HEK293 (cell line): ENCODE measurements around the gene THAP3.
A peak's percentile ranks its signal among the peaks of the same experiment; 100 is the strongest.

Experiments used
- CTCF ChIA-PET: fragments of 350-600 bp; formaldehyde crosslinking; extraction: SDS; loops from one replicate; lab custom pipeline; 2021; ENCODE audit warnings: antibody characterized with exemption; lab: Yijun Ruan, JAX
- POLR2A ChIA-PET: fragments of 300-600 bp; formaldehyde crosslinking; extraction: SDS; loops from one replicate; lab custom pipeline; 2020; ENCODE audit warnings: antibody characterized with exemption, inconsistent platforms; lab: Yijun Ruan, JAX
- H3K27ac ChIP-seq: fragments of 200-500 bp; sonication (Bioruptor generic); 2 replicates; pipeline ENCODE4 v1.5.1; 2014; ENCODE audit warnings: low read depth, low read length, control low read depth, inconsistent platforms; ENCODE audit errors: extremely low read depth
- H3K36me3 ChIP-seq, 2 experiments: fragments of 200-500 bp in 1 of 2; sonication (Bioruptor generic) in 1 of 2; 1 replicate in 1 of 2; 2 replicates in 1 of 2; pipeline ENCODE4 v1.5.1; 2014 to 2017; ENCODE audit warnings: inconsistent platforms in 2 of 2, low read length in 2 of 2; ENCODE audit not compliant: control insufficient read depth in 2 of 2, insufficient read depth in 1 of 2
- H3K4me1 ChIP-seq: fragments of 200-500 bp; sonication (Bioruptor generic); 2 replicates; pipeline ENCODE4 v1.5.1; 2014; ENCODE audit warnings: mild to moderate bottlenecking, low read length, inconsistent platforms; ENCODE audit not compliant: control insufficient read depth, insufficient read depth
- H3K4me3 ChIP-seq: 2 replicates; pipeline ENCODE4 v1.5.1; 2011; ENCODE audit warnings: low read depth, mild to moderate bottlenecking, control low read depth, low read length, moderate library complexity
- H3K9me3 ChIP-seq: fragments of 200-500 bp; sonication (Bioruptor generic); 2 replicates; pipeline ENCODE4 v1.5.1; 2014; ENCODE audit warnings: low read depth, low read length, inconsistent platforms; ENCODE audit not compliant: control insufficient read depth, insufficient read depth
- AEBP2 ChIP-seq: fragments of 450-650 bp; formaldehyde crosslinking; IDR thresholded peaks from 2 replicates; pipeline ENCODE4 v1.5.1; 2016; ENCODE audit warnings: missing biosample characterization, missing genetic modification characterization, borderline replicate concordance
- ZBTB20 ChIP-seq: fragments of 450-650 bp; formaldehyde crosslinking; IDR thresholded peaks from 2 replicates; pipeline ENCODE4 v1.5.1; 2016; ENCODE audit warnings: missing biosample characterization, missing genetic modification characterization
- ZBTB6 ChIP-seq: fragments of 450-650 bp; formaldehyde crosslinking; IDR thresholded peaks from 2 replicates; pipeline ENCODE4 v1.5.1; 2017; ENCODE audit warnings: missing biosample characterization, missing genetic modification characterization
- ZNF121 ChIP-seq: fragments of 450-650 bp; formaldehyde crosslinking; IDR thresholded peaks from 2 replicates; pipeline ENCODE4 v1.5.1; 2016; ENCODE audit warnings: missing biosample characterization, missing genetic modification characterization
- ZNF148 ChIP-seq: fragments of 450-650 bp; formaldehyde crosslinking; IDR thresholded peaks from 2 replicates; pipeline ENCODE4 v1.5.0; 2017; ENCODE audit warnings: missing biosample characterization, missing genetic modification characterization, borderline replicate concordance
- ZNF16 ChIP-seq: fragments of 450-650 bp; formaldehyde crosslinking; IDR thresholded peaks from 2 replicates; pipeline ENCODE4 v1.5.1; 2016; ENCODE audit warnings: low read depth, missing biosample characterization, missing genetic modification characterization
- ZNF274 ChIP-seq, 2 experiments: fragments of 200-500 bp in 1 of 2; fragments of 450-650 bp in 1 of 2; sonication (Bioruptor generic) in 1 of 2; formaldehyde crosslinking in 1 of 2; IDR thresholded peaks; 2 replicates each; pipeline versions ENCODE4 v1.5.1 to v1.6.1; 2014 to 2016; ENCODE audit warnings: borderline replicate concordance in 1 of 2, inconsistent platforms in 1 of 2, low read length in 1 of 2, missing biosample characterization in 1 of 2, missing genetic modification characterization in 1 of 2
- ZNF362 ChIP-seq: fragments of 450-650 bp; formaldehyde crosslinking; IDR thresholded peaks from 2 replicates; pipeline ENCODE4 v1.5.1; 2016; ENCODE audit warnings: missing biosample characterization, missing genetic modification characterization
- ZNF423 ChIP-seq: fragments of 450-650 bp; formaldehyde crosslinking; IDR thresholded peaks from 2 replicates; pipeline ENCODE4 v1.5.1; 2016; ENCODE audit warnings: missing biosample characterization, missing genetic modification characterization
- ZNF488 ChIP-seq: fragments of 450-650 bp; formaldehyde crosslinking; IDR thresholded peaks from 2 replicates; pipeline ENCODE4 v1.5.1; 2016; ENCODE audit warnings: missing biosample characterization, missing genetic modification characterization
- ZNF518A ChIP-seq: fragments of 450-650 bp; formaldehyde crosslinking; conservative IDR thresholded peaks from 2 replicates; pipeline ENCODE4 v1.5.1; 2016; ENCODE audit warnings: low read depth, missing biosample characterization, missing genetic modification characterization
- ZNF544 ChIP-seq: fragments of 450-650 bp; formaldehyde crosslinking; IDR thresholded peaks from 2 replicates; pipeline ENCODE4 v1.5.0; 2017; ENCODE audit warnings: missing biosample characterization, missing genetic modification characterization
- ZNF596 ChIP-seq: fragments of 450-650 bp; IDR thresholded peaks from 2 replicates; pipeline ENCODE4 v1.5.0; 2018; ENCODE audit warnings: missing biosample characterization, mild to moderate bottlenecking, missing genetic modification characterization, moderate library complexity
- ZNF645 ChIP-seq: fragments of 450-650 bp; formaldehyde crosslinking; IDR thresholded peaks from 2 replicates; pipeline ENCODE4; 2016; ENCODE audit warnings: missing biosample characterization, missing genetic modification characterization
- ZNF837 ChIP-seq: fragments of 450-650 bp; formaldehyde crosslinking; IDR thresholded peaks from 2 replicates; pipeline ENCODE4 v1.5.1; 2016; ENCODE audit warnings: missing biosample characterization, missing genetic modification characterization
- ZSCAN4 ChIP-seq: fragments of 450-650 bp; formaldehyde crosslinking; IDR thresholded peaks from 2 replicates; pipeline ENCODE4 v1.5.1; 2017; ENCODE audit warnings: missing biosample characterization, missing genetic modification characterization

Gene THAP3

GRCh38 chr1:6668503-6668902 lies 43.8 kb downstream of the THAP3 start:
- Histone ChIP-seq H3K4me1 (no peaks in the 10 kb centered on the region), H3K27ac (no peak overlapping the region)
- CTCF ChIA-PET = interaction anchor here (0.6 to 0.8 kb wide), 3 partner anchors 9 to 57 kb away, joined by 3 to 4 read pairs (median 4); partner anchors contain the start of gene DNAJC11
- no peak for TF ChIP-seq ZNF596 (tag by site-specific recombination)
- no peak for TF ChIP-seq ZNF16
- TF ChIP-seq ZNF423 (tag by site-specific recombination) = no peak
- TF ChIP-seq ZNF121 = peak; percentile 54
- no peak for TF ChIP-seq ZNF544 (tag by site-specific recombination)
- TF ChIP-seq, all 188 proteins: peak for 1
- no peaks in the 10 kb centered on the region for H3K9me3 ChIP-seq
- H3K4me3 ChIP-seq = no peak overlapping the region
- peaks cover 0 to 56% of the 10 kb centered on the region in 2 experiments; a peak in 2 of 3 replicates for H3K36me3 ChIP-seq
- POLR2A ChIA-PET = no interaction called here

GRCh38 chr1:6672558-6672957 lies 47.9 kb downstream of the THAP3 start:
- Histone ChIP-seq H3K9me3 (no peaks in the 10 kb centered on the region), H3K27ac (no peak overlapping the region), H3K4me3 (no peak overlapping the region), H3K36me3 (peaks cover 26 to 55% of the 10 kb centered on the region in 2 experiments; a peak in 2 of 3 replicates), H3K4me1 (no peaks in the 10 kb centered on the region)
- CTCF ChIA-PET = interaction anchor here (0.6 kb wide), 1 partner anchor 26 kb away, joined by 3 read pairs; no protein-coding TSS in a partner anchor
- POLR2A ChIA-PET = no interaction called here
- TF ChIP-seq ZNF837 (tag by site-specific recombination) (no peak), AEBP2 (tag by site-specific recombination) (no peak), ZNF148 (tag by site-specific recombination) (no peak), ZNF645 (tag by site-specific recombination) (no peak), ZSCAN4 (tag by site-specific recombination) (no peak), ZNF362 (tag by site-specific recombination) (no peak), ZNF274 (IDR thresholded peaks at IDR 0.05; ENCODE audit: low read length) (no peak), ZNF274 (tag by site-specific recombination; IDR thresholded peaks at IDR 0.05; ENCODE audit: borderline replicate concordance) (no peak), ZBTB6 (tag by site-specific recombination) (no peak), ZNF518A (no peak), ZNF488 (no peak), ZNF544 (tag by site-specific recombination) (no peak), ZBTB20 (no peak)
